Measurements from ENCODE around the gene DZIP1.

GRCh38 chr13:95593462-95593861 is 51.0 kb downstream of the DZIP1 start:
- TF ChIP-seq ZFX (IDR thresholded peaks at IDR 0.05), result no peak
- no peak for TF ChIP-seq CTCF (conservative IDR thresholded peaks at IDR 0.05)

All from C4-2B (cell line).